ENCODE data around the gene MTNR1A. TPM values are rescaled to one million over a fixed set of nuclear protein-coding genes. Genes with fewer than 3 reads are reported as not detected.

The MTNR1A gene
- total RNA-seq, 1 donor from 2014 or later, result not detected

DNA sequence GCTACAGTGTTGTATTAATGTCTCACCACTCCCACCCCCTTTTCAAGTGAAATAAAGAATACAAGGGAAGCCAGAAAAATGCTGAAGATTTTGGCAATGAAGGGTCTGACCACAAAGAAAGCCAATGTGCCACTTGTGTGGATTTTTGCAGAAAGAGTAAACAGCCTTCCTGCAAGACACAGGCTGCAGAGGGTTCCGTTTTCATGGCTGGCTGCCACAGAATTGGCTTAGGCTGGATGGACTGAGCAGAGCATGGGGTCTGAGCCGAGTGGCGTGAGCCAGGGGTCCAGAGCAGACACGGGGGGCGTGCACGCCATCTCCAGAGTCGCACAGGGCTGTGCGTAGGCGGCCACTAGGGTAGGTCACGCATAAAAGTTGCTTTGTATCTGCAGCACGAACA, 69.2 kb downstream of the MTNR1A start:
- ATAC-seq, result peak; percentile 15
- no peak overlapping the region for H3K4me3 ChIP-seq

DNA sequence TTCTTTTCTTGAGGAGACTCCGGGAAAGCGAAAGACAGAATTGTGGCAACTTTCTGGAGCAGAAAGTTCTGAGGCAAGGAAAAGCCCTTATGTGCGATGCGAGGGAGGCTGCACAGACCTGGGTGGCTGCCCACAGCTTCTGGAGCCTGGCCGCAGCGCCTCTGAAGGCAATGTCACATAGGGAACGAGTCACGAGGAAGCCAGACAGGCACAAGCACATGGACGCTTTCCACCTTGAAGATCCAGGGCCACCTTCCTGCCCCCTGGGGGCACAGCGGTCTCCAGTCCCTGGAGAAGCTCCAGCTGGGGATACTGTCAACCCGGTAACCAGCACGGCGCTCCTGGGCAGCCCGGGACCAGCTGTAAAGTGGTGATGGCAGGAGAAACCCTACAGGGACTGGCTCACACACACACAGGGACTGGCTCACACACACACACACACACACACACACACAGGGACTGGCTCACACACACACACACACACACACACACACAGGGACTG, 69.8 kb downstream of the MTNR1A start:
- no peak for DNase-seq

More for the DNA sequence above, 69.2 kb downstream of the MTNR1A start:
- intact Hi-C loops (cut with DNase I), result no loop called here
- no peak for DNase-seq
- Histone ChIP-seq H3K9me3 (no peaks in the 10 kb centered on the region), H3K27ac (no peak overlapping the region), H3K36me3 (no peaks in the 10 kb centered on the region), H3K4me1 (no peaks in the 10 kb centered on the region), H3K27me3 (no peaks in the 10 kb centered on the region)
- TF ChIP-seq, protein P1, sequence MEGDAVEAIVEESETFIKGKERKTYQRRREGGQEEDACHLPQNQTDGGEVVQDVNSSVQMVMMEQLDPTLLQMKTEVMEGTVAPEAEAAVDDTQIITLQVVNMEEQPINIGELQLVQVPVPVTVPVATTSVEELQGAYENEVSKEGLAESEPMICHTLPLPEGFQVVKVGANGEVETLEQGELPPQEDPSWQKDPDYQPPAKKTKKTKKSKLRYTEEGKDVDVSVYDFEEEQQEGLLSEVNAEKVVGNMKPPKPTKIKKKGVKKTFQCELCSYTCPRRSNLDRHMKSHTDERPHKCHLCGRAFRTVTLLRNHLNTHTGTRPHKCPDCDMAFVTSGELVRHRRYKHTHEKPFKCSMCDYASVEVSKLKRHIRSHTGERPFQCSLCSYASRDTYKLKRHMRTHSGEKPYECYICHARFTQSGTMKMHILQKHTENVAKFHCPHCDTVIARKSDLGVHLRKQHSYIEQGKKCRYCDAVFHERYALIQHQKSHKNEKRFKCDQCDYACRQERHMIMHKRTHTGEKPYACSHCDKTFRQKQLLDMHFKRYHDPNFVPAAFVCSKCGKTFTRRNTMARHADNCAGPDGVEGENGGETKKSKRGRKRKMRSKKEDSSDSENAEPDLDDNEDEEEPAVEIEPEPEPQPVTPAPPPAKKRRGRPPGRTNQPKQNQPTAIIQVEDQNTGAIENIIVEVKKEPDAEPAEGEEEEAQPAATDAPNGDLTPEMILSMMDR (IDR thresholded peaks at IDR 0.05), result no peak

DNA sequence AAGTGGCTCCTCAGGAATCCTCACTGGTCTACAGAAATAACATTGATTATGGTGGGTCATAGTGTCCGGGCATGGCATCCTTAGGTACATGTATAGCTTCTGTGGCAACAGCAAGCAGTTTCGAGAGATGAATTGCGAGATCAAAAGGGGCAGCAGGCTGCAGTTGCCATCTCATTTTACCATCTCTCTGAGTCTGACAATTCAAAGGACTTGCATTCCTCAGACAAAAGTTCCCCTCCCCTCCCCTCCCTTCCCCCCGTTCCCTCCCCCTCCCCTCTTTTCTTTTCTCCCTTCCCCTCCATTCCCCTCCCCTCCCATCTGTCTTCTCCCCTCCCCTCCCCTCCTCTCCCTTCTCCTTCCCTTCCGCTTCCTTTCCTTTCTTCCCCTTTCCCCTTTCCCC, 70.2 kb downstream of the MTNR1A start:
- no peak for ATAC-seq
- Histone ChIP-seq H3K27ac (no peak overlapping the region), H3K36me3 (no peaks in the 10 kb centered on the region), H3K4me1 (no peaks in the 10 kb centered on the region), H3K9me3 (no peaks in the 10 kb centered on the region), H3K27me3 (no peaks in the 10 kb centered on the region), H3K4me3 (no peak overlapping the region)
- no peak for DNase-seq
- intact Hi-C loops (cut with DNase I), result no loop called here
- TF ChIP-seq, protein P1 (IDR thresholded peaks at IDR 0.05), result no peak

More for the DNA sequence above, 69.8 kb downstream of the MTNR1A start:
- peak; percentile 38 for ATAC-seq
- TF ChIP-seq, protein P1 (IDR thresholded peaks at IDR 0.05), result no peak
- intact Hi-C loops (cut with DNase I), result no loop called here
- Histone ChIP-seq H3K4me1 (no peaks in the 10 kb centered on the region), H3K27ac (no peak overlapping the region), H3K9me3 (no peaks in the 10 kb centered on the region), H3K36me3 (no peaks in the 10 kb centered on the region), H3K27me3 (no peaks in the 10 kb centered on the region), H3K4me3 (peak overlapping the region; percentile 21)

DNA sequence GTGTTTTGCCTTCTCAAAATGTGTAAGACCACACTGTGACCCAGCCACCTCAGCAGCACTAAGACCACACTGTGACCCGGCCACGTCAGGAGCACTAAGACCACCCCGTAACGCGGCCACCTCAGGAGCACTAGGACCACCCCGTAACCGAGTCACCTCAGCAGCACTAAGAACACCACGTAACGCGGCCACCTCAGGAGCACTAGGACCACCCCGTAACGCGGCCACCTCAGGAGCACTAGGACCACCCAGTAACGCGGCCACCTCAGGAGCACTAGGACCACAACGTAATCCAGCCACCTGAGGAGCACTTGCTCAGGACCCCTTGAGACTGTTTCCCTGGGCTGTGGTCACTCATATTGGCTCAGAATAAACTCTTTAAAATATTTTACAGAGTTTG, 71.7 kb downstream of the MTNR1A start:
- no peaks in the 10 kb centered on the region for H3K36me3 ChIP-seq
- intact Hi-C loops (cut with DNase I), result no loop called here
- H3K27me3 ChIP-seq, result no peaks in the 10 kb centered on the region
- DNase-seq (no peak), ATAC-seq (no peak)
- TF ChIP-seq, protein P1 (IDR thresholded peaks at IDR 0.05), result no peak
- no peak overlapping the region for H3K4me3 ChIP-seq
- H3K27ac ChIP-seq, result no peak overlapping the region
- H3K4me1 ChIP-seq, result no peaks in the 10 kb centered on the region
- H3K9me3 ChIP-seq, result no peaks in the 10 kb centered on the region

Other genes with a start within 250 kb of the MTNR1A start
- 84.3 TPM for gene FAT1, start 168.3 kb upstream of the MTNR1A start, total RNA-seq